Motor neuron (in vitro differentiated cells): ENCODE results near the gene UBALD2. TPM values are rescaled to one million over a fixed set of nuclear protein-coding genes. Genes with fewer than 3 reads are reported as not detected.
"Not testable (repeated sequence)": the region's sequence is repeated elsewhere in the genome, so short reads cannot be mapped to it uniquely, and the experiment has no call there.

Experiments
- ATAC-seq, 8 experiments: fragments of 200-7000 bp; cut with Tn5 transposase; replicated peaks in 6 of 8; 2 replicates each; pipeline ENCODE4 v1.8.0; 2021; ENCODE audit warnings: mild to moderate bottlenecking in 8 of 8, moderate library complexity in 8 of 8
- H3K27ac ChIP-seq, 2 donors: fragments of 250-450 bp; sonication (Bioruptor Pico); 2 replicates each; pipeline ENCODE4 v1.9.0; 2021; ENCODE audit warnings: antibody characterized with exemption in 2 of 2, mild to moderate bottlenecking in 2 of 2, moderate library complexity in 1 of 2
- H3K4me1 ChIP-seq, 2 donors: fragments of 250-450 bp; sonication (Bioruptor Pico); replicated peaks in 1 of 2; 2 replicates each; pipeline ENCODE4 v1.6.1; 2021; ENCODE audit warnings: antibody characterized with exemption in 2 of 2, mild to moderate bottlenecking in 2 of 2, moderate library complexity in 1 of 2
- H3K4me3 ChIP-seq, 5 donors: fragments of 250-450 bp; sonication (Bioruptor Pico); 2 replicates each; pipeline ENCODE4 v1.9.0; 2021; ENCODE audit warnings: antibody characterized with exemption in 5 of 5, mild to moderate bottlenecking in 5 of 5, moderate library complexity in 4 of 5
- WGBS, 10 experiments: fragments of 450-650 bp; shearing (Covaris generic); methylation state at CpG; one replicate each; pipeline ENCODE4 v1.0.0; 2022; 5-methylcytosine and 5-hydroxymethylcytosine counted together
- in situ Hi-C, 9 experiments: fragments of 400-800 bp; cut with MboI; loops; one replicate each; pipeline ENCODE4 v1.15.0; 2021; ENCODE audit warnings: low sequenced_read_pairs in 9 of 9, low pct_unique_long_range_greater_than_20kb in 2 of 9; ENCODE audit not compliant: unreplicated experiment in 9 of 9
- total RNA-seq, 8 experiments: library from RNA; unstranded; fragments of 300-600 nt; gene quantifications; 2 replicates each; pipeline versions ENCODE4 v1.2.3 to v1.2.4, GENCODE V29; 2022

The UBALD2 gene
- total RNA-seq = 10 to 100 TPM; 11.7 to 34.6 (median 21.3) TPM

GRCh38 chr17:76264755-76265623 lies at the start of gene UBALD2:
TSS of gene UBALD2 (plus strand) at chr17:76265348. CDS start at chr17:76265506, 158 bp downstream.
- 0 to 1% (median 0%) methylated on average over 1 to 23 of the region's 94 CpGs; no CpG with 5 or more reads in 1 of the 10 experiments for WGBS, 10 experiments

GRCh38 chr17:76217081-76217480 lies 48.1 kb upstream of the UBALD2 start:
- Histone ChIP-seq H3K4me3 (no peak overlapping the region), H3K27ac (no peak overlapping the region)
- ATAC-seq = no peak

More at GRCh38 chr17:76264755-76265623, at the start of gene UBALD2:
- peak; percentile 83 to 95 (median 94) for ATAC-seq
- H3K27ac ChIP-seq = peak within 1 kb of the TSS; percentile 62 to 74
- in situ Hi-C loops = no loop called here
- peaks cover 19 to 30% of the 10 kb centered on the region in 2 donors for H3K4me1 ChIP-seq
- peak within 1 kb of the TSS; percentile 65 to 97 (median 84) for H3K4me3 ChIP-seq

GRCh38 chr17:76219670-76220383 lies 45.3 kb upstream of the UBALD2 start:
- Histone ChIP-seq H3K4me1 (no peaks in the 10 kb centered on the region), H3K4me3 (no peak overlapping the region), H3K27ac (no peak overlapping the region)
- in situ Hi-C loops = no loop called here
- 84 to 100% (median 94%) methylated on average over 3 to 7 of the region's 7 CpGs for WGBS, 10 experiments
- no peak for ATAC-seq

More at GRCh38 chr17:76217081-76217480, 48.1 kb upstream of the UBALD2 start:
- in situ Hi-C loops = no loop called here
- peaks cover 2 to 3% of the 10 kb centered on the region in 2 donors for H3K4me1 ChIP-seq
- 58 to 100% (median 96%) methylated on average over 1 to 3 of the region's 3 CpGs; no CpG with 5 or more reads in 1 of the 10 experiments for WGBS, 10 experiments

DNA sequence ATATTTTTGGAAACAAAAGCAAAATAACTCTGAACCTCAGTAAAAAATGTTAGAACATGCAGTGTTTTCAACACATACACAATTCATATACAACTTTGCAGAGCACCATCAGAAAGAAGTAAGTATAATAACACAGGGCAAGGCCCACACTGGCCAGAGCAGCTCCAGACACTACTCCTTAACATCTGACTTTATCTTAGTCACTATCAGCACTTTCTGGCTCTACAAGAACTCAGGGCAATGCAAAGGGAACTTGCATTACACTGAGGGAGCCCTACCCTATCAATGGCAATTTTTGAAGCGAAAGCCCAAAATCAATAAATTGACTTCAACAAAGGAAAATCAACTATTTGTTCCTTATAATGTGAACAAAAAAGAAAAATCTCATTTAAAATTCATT lies 41.3 kb upstream of the UBALD2 start:
- Histone ChIP-seq H3K4me1 (no peaks in the 10 kb centered on the region), H3K27ac (no peak overlapping the region), H3K4me3 (no peak overlapping the region)
- 86 to 100% (median 100%) methylated on average over 1 of the region's 1 CpG; no CpG with 5 or more reads in 2 of the 10 experiments for WGBS, 10 experiments
- peak in 1 of 8 experiments; percentile 27 for ATAC-seq
- in situ Hi-C loops = no loop called here

DNA sequence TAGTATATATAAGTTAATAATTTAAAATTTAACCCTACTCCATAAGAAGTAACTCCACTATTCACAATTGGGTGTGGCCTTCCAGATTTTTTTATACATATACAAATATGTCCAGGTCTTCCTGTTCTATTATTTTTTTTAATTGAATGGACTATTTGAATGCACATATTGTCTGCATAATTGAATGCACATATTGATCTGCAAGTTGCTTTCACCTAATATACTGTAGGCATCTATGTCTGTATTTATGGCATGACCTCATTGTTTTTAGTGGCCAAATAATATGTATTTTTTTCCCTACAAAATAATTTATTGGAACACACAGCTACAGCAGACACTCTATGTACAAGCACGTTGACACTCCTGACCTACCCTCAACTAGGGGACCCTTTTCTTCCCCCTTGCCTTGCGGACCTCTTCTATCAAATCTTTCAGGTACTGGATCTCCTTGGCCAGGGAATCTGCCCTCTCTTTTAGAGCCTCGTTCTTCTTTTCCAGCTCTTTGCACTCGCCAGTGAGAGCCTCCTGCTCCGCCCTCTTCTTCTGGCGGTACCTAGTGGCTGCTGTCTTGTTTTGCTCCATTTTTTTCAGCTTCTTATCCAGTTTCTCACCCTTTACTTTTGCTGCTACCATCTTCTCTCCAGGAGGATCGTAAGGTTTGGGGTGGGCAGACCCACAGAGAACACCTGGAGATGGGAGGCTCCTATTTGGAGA lies 39.6 kb upstream of the UBALD2 start:
- H3K4me3 ChIP-seq, H3K4me1 ChIP-seq, H3K27ac ChIP-seq, in situ Hi-C loops: not testable (repeated sequence)
- peak in 3 of 8 experiments; percentile 64 to 93 (median 72) for ATAC-seq
- WGBS, 10 experiments = 33 to 90% (median 63%) methylated on average over 1 to 2 of the region's 7 CpGs; no CpG with 5 or more reads in 6 of the 10 experiments

- H3K27ac ChIP-seq, H3K4me3 ChIP-seq, in situ Hi-C loops, H3K4me1 ChIP-seq, ATAC-seq: not testable (repeated sequence)
- WGBS, 10 experiments = 96 to 100% (median 98%) methylated on average over 1 to 17 of the region's 19 CpGs; no CpG with 5 or more reads in 7 of the 10 experiments
Observed at GRCh38 chr17:76226749-76227148, 38.4 kb upstream of the UBALD2 start.

GRCh38 chr17:76232342-76232741 lies 32.8 kb upstream of the UBALD2 start:
- WGBS, 10 experiments = 0 to 96% (median 44%) methylated on average over 1 to 2 of the region's 2 CpGs; no CpG with 5 or more reads in 2 of the 10 experiments
- peak in 3 of 8 experiments; percentile 57 to 98 (median 88) for ATAC-seq
- no peak overlapping the region for H3K4me3 ChIP-seq
- in situ Hi-C loops = no loop called here
- no peak overlapping the region for H3K27ac ChIP-seq
- no peaks in the 10 kb centered on the region for H3K4me1 ChIP-seq

- WGBS, 10 experiments = 82 to 100% (median 96%) methylated on average over 1 to 6 of the region's 6 CpGs
- Histone ChIP-seq H3K4me3 (no peak overlapping the region), H3K4me1 (peaks cover under 1 to 4% of the 10 kb centered on the region in 2 donors), H3K27ac (no peak overlapping the region)
- in situ Hi-C loops = no loop called here
- no peak for ATAC-seq
Observed at GRCh38 chr17:76233588-76234353, 31.4 kb upstream of the UBALD2 start.

DNA sequence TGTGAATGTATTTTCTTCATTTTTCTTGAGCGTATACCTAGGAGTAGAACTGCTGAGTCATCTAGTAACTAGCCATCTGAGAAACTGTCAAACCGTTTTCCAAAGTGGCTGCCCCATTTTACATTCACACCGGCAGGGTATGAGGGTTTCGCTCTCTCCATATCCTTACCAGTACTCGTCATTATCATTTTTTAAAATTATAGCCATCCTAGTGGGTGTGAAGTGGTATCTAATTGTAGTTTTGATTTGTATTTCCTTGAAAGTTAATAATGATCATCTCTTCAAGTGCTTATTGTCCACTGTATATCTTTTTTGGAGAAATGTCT lies 30.8 kb upstream of the UBALD2 start:
- in situ Hi-C loops = no loop called here
- H3K27ac ChIP-seq = no peak overlapping the region
- ATAC-seq = no peak
- 77 to 100% (median 89%) methylated on average over 1 to 5 of the region's 5 CpGs for WGBS, 10 experiments
- H3K4me1 ChIP-seq = peaks cover 5 to 8% of the 10 kb centered on the region in 2 donors
- H3K4me3 ChIP-seq = no peak overlapping the region

DNA sequence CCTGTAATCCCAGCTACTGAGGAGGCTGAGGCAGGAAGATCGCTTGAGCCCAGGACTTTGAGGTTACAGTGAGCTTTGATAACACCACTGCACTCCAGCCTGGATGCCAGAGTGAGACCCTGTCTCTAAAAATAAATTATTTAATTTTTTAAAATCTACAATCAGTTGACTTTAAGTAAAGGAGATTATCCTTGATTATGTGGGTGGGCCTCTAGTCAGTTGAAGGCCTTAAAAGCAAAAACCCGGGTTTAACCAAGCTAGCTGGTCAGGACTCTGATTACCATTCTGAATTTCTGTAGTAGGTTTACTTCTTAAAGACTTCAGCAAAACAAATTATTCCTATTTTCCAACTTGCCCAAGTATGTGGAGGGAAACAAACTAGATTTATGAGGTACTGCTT lies 29.3 kb upstream of the UBALD2 start:
- H3K4me1 ChIP-seq = peaks cover 5 to 8% of the 10 kb centered on the region in 2 donors
- in situ Hi-C loops = no loop called here
- H3K27ac ChIP-seq = no peak overlapping the region
- 60 to 100% (median 90%) methylated on average over 1 to 2 of the region's 2 CpGs; no CpG with 5 or more reads in 2 of the 10 experiments for WGBS, 10 experiments
- H3K4me3 ChIP-seq = no peak overlapping the region
- no peak for ATAC-seq

DNA sequence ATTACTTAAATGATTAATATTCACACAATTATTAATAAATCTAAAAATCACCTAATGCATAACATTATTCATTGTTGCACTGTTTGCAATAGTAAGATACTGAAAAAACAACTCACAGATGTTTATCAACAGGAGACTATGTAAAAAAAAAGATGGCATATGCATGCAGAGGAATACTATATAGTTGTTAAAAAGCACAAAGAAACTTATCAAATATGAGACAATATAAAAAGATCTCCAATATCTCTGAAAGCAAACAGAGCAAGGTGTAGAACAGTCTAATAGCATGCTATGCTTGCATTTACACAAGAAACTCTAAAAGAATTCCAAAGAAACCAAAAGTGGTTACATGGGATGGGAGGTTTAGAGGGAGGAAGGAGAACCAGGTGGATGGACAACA lies 28.5 kb upstream of the UBALD2 start:
- Histone ChIP-seq H3K27ac (no peak overlapping the region), H3K4me3 (no peak overlapping the region), H3K4me1 (peaks cover 8% of the 10 kb centered on the region in 2 donors)
- no peak for ATAC-seq
- in situ Hi-C loops = no loop called here

GRCh38 chr17:76237859-76238313 lies 27.3 kb upstream of the UBALD2 start:
- no peak overlapping the region for H3K4me3 ChIP-seq
- in situ Hi-C loops = no loop called here
- WGBS, 10 experiments = 50 to 100% (median 85%) methylated on average over 1 to 6 of the region's 7 CpGs; no CpG with 5 or more reads in 2 of the 10 experiments
- H3K4me1 ChIP-seq = peaks cover 8 to 9% of the 10 kb centered on the region in 2 donors
- ATAC-seq = no peak
- no peak overlapping the region for H3K27ac ChIP-seq
